Common myeloid progenitor, CD34-positive (primary cell): Measurements from ENCODE around the gene PDE11A.
A peak's percentile ranks its signal among the peaks of the same experiment; 100 is the strongest.

Experiments
- CTCF ChIA-PET: fragments of 350-600 bp; sonication (Branson Sonifier 250); formaldehyde crosslinking; loops from one replicate; lab custom pipeline; 2021; ENCODE audit warnings: antibody characterized with exemption; lab: Charles Lee
- POLR2A ChIA-PET: fragments of 350-600 bp; sonication (Branson Sonifier 250); formaldehyde crosslinking; loops from one replicate; lab custom pipeline; 2021; ENCODE audit warnings: antibody characterized with exemption; lab: Charles Lee
- DNase-seq, 3 donors: peaks; one replicate each; pipeline versions ENCODE4 v3.0.0 to v3.0.0-alpha.2; 2013
- H3K27ac ChIP-seq, 2 experiments: 1 replicate in 1 of 2; 2 replicates in 1 of 2; pipeline ENCODE4 v1.7.0; 2013; ENCODE audit warnings: inconsistent platforms in 2 of 2, low read length in 2 of 2, mild to moderate bottlenecking in 2 of 2, low read depth in 1 of 2, moderate library complexity in 1 of 2; ENCODE audit not compliant: severe bottlenecking in 2 of 2, insufficient read depth in 1 of 2, poor library complexity in 1 of 2
- H3K27me3 ChIP-seq, 5 experiments: replicated peaks in 2 of 5; 1 replicate in 3 of 5; 2 replicates in 2 of 5; pipeline versions ENCODE4 v1.6.1 to v1.7.0; 2013; ENCODE audit warnings: low read length in 4 of 5, mild to moderate bottlenecking in 2 of 5, moderate library complexity in 2 of 5, inconsistent platforms in 1 of 5; ENCODE audit not compliant: insufficient read depth in 5 of 5, control insufficient read depth in 4 of 5
- H3K36me3 ChIP-seq, 4 experiments: 1 replicate in 2 of 4; 2 replicates in 2 of 4; pipeline versions ENCODE4 v1.6.1 to v1.7.0; 2013; ENCODE audit warnings: low read length in 3 of 4, control low read depth in 1 of 4, mild to moderate bottlenecking in 1 of 4; ENCODE audit not compliant: control insufficient read depth in 4 of 4, insufficient read depth in 4 of 4
- H3K4me1 ChIP-seq, 4 experiments: 1 replicate in 3 of 4; 2 replicates in 1 of 4; pipeline versions ENCODE4 v1.6.1 to v1.7.1; 2013; ENCODE audit warnings: low read length in 3 of 4, mild to moderate bottlenecking in 3 of 4, control low read depth in 1 of 4, inconsistent platforms in 1 of 4, moderate library complexity in 1 of 4; ENCODE audit not compliant: control insufficient read depth in 4 of 4, insufficient read depth in 4 of 4; ENCODE audit errors: control extremely low read depth in 1 of 4
- H3K4me3 ChIP-seq, 7 experiments: 1 replicate in 4 of 7; 2 replicates in 3 of 7; pipeline versions ENCODE4 v1.5.1 to v1.7.0; 2013; ENCODE audit warnings: mild to moderate bottlenecking in 7 of 7, low read length in 6 of 7, moderate library complexity in 6 of 7, inconsistent platforms in 2 of 7, low read depth in 2 of 7, control low read depth in 1 of 7; ENCODE audit not compliant: insufficient read depth in 4 of 7, control insufficient read depth in 1 of 7; ENCODE audit errors: extremely low read depth in 1 of 7
- H3K9me3 ChIP-seq, 5 experiments: 1 replicate in 4 of 5; 2 replicates in 1 of 5; pipeline versions ENCODE4 v1.6.1 to v1.7.1; 2013; ENCODE audit warnings: low read length in 4 of 5, mild to moderate bottlenecking in 2 of 5, inconsistent platforms in 1 of 5, low read depth in 1 of 5, moderate library complexity in 1 of 5; ENCODE audit not compliant: control insufficient read depth in 4 of 5, insufficient read depth in 2 of 5; ENCODE audit errors: control extremely low read depth in 1 of 5
- WGBS: methylation state at CpG from one replicate; pipeline ENCODE4 v1.1.5; 2013; ENCODE audit not compliant: insufficient coverage; 5-methylcytosine and 5-hydroxymethylcytosine counted together

The PDE11A gene

DNA sequence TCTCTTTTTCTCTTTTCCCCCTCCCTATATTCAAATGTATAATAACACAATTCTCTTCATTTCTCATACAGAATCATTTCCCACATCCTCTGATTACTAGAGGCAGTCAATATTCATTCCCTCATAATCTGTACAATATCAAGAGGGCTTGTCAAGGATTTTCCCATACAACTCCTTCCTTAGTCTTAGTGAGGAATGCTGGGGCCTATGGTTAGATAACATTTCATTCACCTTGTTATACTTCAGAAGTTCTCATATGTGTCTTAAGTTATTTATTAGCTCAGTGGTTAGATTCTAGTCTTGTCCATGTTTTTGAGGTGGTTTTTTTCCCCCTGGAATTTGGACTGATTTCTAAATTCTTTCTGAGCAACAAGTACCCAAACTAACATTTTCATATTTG lies 289.5 kb downstream of the PDE11A start:
- Histone ChIP-seq H3K4me1 (peaks cover 0 to 25% (median 13%) of the 10 kb centered on the region in 4 experiments), H3K27me3 (no peaks in the 10 kb centered on the region), H3K36me3 (no peaks in the 10 kb centered on the region), H3K27ac (no peak overlapping the region), H3K9me3 (no peaks in the 10 kb centered on the region), H3K4me3 (no peak overlapping the region)
- no peak for DNase-seq
- ChIA-PET POLR2A (no interaction called here), CTCF (interaction anchor here (1.0 to 1.9 kb wide), 2 partner anchors 10 to 20 kb away, joined by 3 to 6 read pairs; no protein-coding TSS in a partner anchor)

DNA sequence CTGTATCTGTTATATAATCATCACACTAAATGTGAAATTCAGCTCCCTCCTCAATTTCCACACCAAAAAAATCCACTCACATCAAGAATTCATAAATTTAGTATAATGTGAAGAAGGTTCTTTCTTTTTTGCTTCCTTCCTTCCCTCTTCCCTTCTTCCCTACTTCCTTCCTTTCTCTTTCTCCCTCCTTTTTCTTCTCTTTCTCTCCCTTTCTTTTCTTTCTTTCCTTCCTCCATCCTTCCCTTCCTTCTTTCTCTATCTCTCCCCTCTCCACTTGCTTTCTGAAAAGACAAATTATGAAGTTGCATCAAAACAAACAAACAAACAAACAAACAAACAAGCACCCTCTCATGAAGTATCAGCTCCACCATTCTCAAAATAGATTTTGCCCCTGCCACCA lies 290.0 kb downstream of the PDE11A start:
- Histone ChIP-seq H3K9me3 (no peaks in the 10 kb centered on the region), H3K36me3 (no peaks in the 10 kb centered on the region), H3K4me3 (no peak overlapping the region), H3K4me1 (peaks cover 0 to 25% (median 13%) of the 10 kb centered on the region in 4 experiments), H3K27me3 (no peaks in the 10 kb centered on the region), H3K27ac (no peak overlapping the region)
- CTCF ChIA-PET = interaction anchor here (1.0 kb wide), 1 partner anchor 19 kb away, joined by 3 read pairs; no protein-coding TSS in a partner anchor
- DNase-seq = no peak
- POLR2A ChIA-PET = no interaction called here

DNA sequence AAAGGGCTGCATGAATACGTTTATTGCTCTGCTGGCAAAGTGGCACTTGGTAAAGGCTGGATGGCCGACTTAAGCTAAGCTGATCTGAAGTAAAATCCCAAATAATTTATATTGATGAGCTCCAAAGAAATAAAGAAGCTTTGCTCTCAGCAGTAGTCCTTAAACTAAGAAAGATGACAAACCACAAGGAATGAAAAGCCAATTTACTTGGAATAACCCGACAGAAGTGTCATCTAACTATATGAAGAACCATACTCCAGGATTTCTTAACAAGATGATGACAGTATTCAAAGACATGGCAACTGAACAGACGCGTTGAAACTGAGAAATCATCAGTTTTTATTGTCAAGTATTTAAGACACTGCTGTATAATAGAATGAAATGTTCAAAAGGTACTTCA lies 294.1 kb downstream of the PDE11A start:
- Histone ChIP-seq H3K4me1 (peaks cover 0 to 8% (median under 1%) of the 10 kb centered on the region in 4 experiments), H3K27me3 (no peaks in the 10 kb centered on the region), H3K27ac (no peak overlapping the region), H3K9me3 (no peaks in the 10 kb centered on the region), H3K4me3 (no peak overlapping the region), H3K36me3 (no peaks in the 10 kb centered on the region)
- no peak for DNase-seq
- ChIA-PET CTCF (interaction anchor here (1.0 kb wide), 1 partner anchor 14 kb away, joined by 3 read pairs; no protein-coding TSS in a partner anchor), POLR2A (no interaction called here)
- WGBS = 90% methylated on average over 3 of the region's 5 CpGs

DNA sequence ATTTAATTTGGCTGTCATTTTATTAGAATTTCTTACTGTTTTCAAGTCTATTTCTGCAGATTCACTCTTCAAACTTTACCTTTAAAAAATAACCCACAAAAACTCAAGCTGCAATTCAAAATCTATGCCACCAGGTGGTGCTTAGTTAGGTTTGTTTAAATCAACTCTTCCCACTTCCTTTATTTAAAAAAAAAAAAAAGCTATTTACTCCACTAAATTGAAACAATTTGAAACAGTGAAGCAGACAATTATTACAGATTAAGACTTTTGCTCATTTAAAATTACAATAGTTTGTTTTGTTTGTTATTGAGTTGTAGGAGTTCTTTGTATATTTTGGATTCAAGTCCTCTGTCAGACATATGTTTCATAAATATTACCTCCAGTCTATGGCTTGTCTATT lies 300.0 kb downstream of the PDE11A start:
- ChIA-PET CTCF (interaction anchor here (0.7 to 1.7 kb wide), 3 partner anchors 8 to 12 kb away, joined by 3 to 5 read pairs (median 4); no protein-coding TSS in a partner anchor), POLR2A (interaction anchor here (0.6 kb wide), 2 partner anchors 32 to 801 kb away, joined by 3 read pairs; no protein-coding TSS in a partner anchor)

DNA sequence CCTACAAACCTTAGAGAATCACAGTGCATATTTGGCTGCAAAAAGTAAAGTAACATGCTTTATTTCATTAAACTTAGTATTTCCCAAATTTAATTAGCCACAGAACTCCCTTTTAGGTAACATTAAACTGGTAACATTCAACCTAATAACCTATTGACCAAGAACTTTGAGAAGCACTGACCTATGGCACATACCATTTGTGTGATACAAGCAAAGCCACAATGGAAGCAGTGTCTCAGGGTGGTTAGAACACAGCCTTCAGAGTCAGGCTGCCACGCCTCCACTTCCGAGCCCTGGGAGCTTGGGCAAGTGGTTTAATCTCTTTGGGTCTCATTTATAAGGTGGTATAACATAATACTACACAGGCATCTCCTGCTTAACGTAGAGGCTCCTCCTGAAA lies 301.4 kb downstream of the PDE11A start:
- no peaks in the 10 kb centered on the region for H3K4me1 ChIP-seq
- no peaks in the 10 kb centered on the region for H3K9me3 ChIP-seq
- WGBS = no CpG with 5 or more reads among the region's 3 CpGs
- no peak overlapping the region for H3K27ac ChIP-seq
- H3K36me3 ChIP-seq = no peaks in the 10 kb centered on the region
- no peaks in the 10 kb centered on the region for H3K27me3 ChIP-seq
- DNase-seq = no peak
- no peak overlapping the region for H3K4me3 ChIP-seq
- ChIA-PET POLR2A (interaction anchor here (0.7 kb wide), 1 partner anchor 30 kb away, joined by 5 read pairs; no protein-coding TSS in a partner anchor), CTCF (no interaction called here)

More for the DNA sequence above, 300.0 kb downstream of the PDE11A start:
- no peak overlapping the region for H3K27ac ChIP-seq
- no peaks in the 10 kb centered on the region for H3K4me1 ChIP-seq
- DNase-seq = peak; percentile 53 to 85 (median 80)
- H3K36me3 ChIP-seq = no peaks in the 10 kb centered on the region
- H3K4me3 ChIP-seq = no peak overlapping the region
- H3K27me3 ChIP-seq = no peaks in the 10 kb centered on the region
- H3K9me3 ChIP-seq = no peaks in the 10 kb centered on the region

DNA sequence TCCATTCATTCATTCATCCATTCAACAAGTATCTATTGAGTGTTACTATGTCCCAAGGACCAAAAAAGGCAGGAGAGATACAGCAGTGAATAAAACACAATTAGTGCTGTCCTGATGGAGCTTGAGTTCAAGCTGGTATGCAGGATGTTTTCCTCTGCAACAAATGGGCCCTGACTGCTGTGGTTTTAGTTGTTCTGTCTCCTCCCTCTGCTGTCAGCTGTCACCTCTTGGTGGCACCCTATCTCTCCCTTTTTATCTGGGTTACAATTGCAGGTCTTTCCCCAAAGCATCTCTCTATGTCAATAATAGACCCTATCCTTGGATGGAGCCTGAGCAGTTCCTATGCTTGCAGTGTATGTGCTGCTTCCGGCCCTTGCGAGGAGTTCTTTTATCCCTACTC lies 304.8 kb downstream of the PDE11A start:
- no peak overlapping the region for H3K27ac ChIP-seq
- ChIA-PET CTCF (interaction anchor here (1.8 to 7.7 kb wide), 2 partner anchors 15 to 431 kb away, joined by 6 to 46 read pairs; no protein-coding TSS in a partner anchor), POLR2A (no interaction called here)
- no peaks in the 10 kb centered on the region for H3K36me3 ChIP-seq
- peaks cover 0 to 4% (median 2%) of the 10 kb centered on the region in 4 experiments for H3K4me1 ChIP-seq
- H3K9me3 ChIP-seq = no peaks in the 10 kb centered on the region
- no peaks in the 10 kb centered on the region for H3K27me3 ChIP-seq
- no peak overlapping the region for H3K4me3 ChIP-seq
- 100% methylated on average over 2 of the region's 2 CpGs for WGBS
- DNase-seq = no peak

DNA sequence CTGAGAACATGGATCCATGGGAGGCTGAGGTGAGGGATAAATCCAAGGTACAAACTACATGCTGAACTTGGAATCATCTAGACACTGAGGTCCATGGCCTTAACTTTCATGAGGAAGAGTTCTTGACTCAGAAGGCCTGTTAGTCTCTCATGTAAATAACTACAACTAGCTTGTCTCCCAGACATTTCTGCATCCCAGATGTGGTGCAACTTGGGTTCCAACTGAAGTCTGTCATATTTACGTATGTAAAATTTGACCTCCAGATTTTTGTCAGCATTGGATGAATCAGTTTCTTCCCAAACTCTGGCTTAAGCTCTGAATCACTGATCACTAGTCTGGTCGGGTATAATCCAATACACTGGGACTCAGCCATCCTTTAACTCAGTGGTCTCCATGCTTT lies 306.9 kb downstream of the PDE11A start:
- Histone ChIP-seq H3K9me3 (no peaks in the 10 kb centered on the region), H3K4me3 (no peak overlapping the region), H3K36me3 (no peaks in the 10 kb centered on the region), H3K27ac (no peak overlapping the region), H3K27me3 (no peaks in the 10 kb centered on the region), H3K4me1 (peaks cover 0 to 4% (median 2%) of the 10 kb centered on the region in 4 experiments)
- WGBS = 100% methylated on average over 2 of the region's 2 CpGs
- CTCF ChIA-PET = interaction anchor here (1.8 to 7.7 kb wide), 2 partner anchors 13 to 429 kb away, joined by 6 to 46 read pairs; no protein-coding TSS in a partner anchor
- DNase-seq = no peak
- POLR2A ChIA-PET = interaction anchor here (0.7 kb wide), 1 partner anchor 1942 kb away, joined by 3 read pairs; no protein-coding TSS in a partner anchor
